HCT116 (cell line): Measurements from ENCODE around the gene MYOM1. TPM values are rescaled to one million over a fixed set of nuclear protein-coding genes. Genes with fewer than 3 reads are reported as not detected.

Experiments used
- ATAC-seq: fragments of 200-7000 bp; cut with Tn5 transposase; 2 replicates; pipeline ENCODE4 v1.9.1; 2020; ENCODE audit warnings: mild to moderate bottlenecking, moderate library complexity
- BruUV-seq: library from RNA; stranded (reverse); fragments of 400-500 nt; replicated peaks from 2 replicates; lab custom pipeline; 2021; lab: Mats Ljungman, UMichigan
- CTCF ChIA-PET: fragments of 300-600 bp; sonication (Branson Sonifier 250); formaldehyde crosslinking; loops from one replicate; lab custom pipeline; 2021; ENCODE audit warnings: antibody characterized with exemption; lab: Charles Lee
- POLR2A ChIA-PET: fragments of 300-600, 350-600 bp; sonication (Branson Sonifier 250); formaldehyde crosslinking; loops from one replicate; lab custom pipeline; 2021; ENCODE audit warnings: antibody characterized with exemption; lab: Charles Lee
- RAD21 ChIA-PET, 2 experiments: fragments of 300-600 bp; sonication (Branson Sonifier 250); formaldehyde crosslinking; loops; one replicate each; lab custom pipeline; 2023; ENCODE audit warnings: low total read pairs in 2 of 2; ENCODE audit not compliant: uncharacterized antibody in 2 of 2, unreplicated experiment in 2 of 2, low non-redundant PET in 1 of 2; lab: Charles Lee
- DNase-seq: peaks from one replicate; pipeline ENCODE4 v3.0.0-alpha.2; 2010; ENCODE audit warnings: low read depth, low spot score
- H2AFZ ChIP-seq: fragments of 200-600 bp; shearing (Covaris generic), sonication (generic); 2 replicates; pipeline ENCODE4 v1.6.1; 2017; ENCODE audit warnings: low read depth, mixed run types, mixed read lengths, antibody characterized with exemption, low read length; ENCODE audit not compliant: poor library complexity, severe bottlenecking
- H3K27ac ChIP-seq: 2 replicates; pipeline ENCODE4 v1.5.1; 2012; ENCODE audit warnings: low read depth, low read length
- H3K27me3 ChIP-seq: fragments of 200-600 bp; sonication (generic); 2 replicates; pipeline ENCODE4 v1.6.1; 2016; ENCODE audit warnings: mixed run types, low read length, mixed read lengths; ENCODE audit not compliant: insufficient read depth
- H3K36me3 ChIP-seq, 2 experiments: fragments of 200-500 bp in 1 of 2; fragments of 200-600 bp in 1 of 2; sonication (Bioruptor generic) in 1 of 2; sonication (generic) in 1 of 2; 2 replicates each; pipeline versions ENCODE4 v1.5.1 to v1.6.1; 2014 to 2016; ENCODE audit warnings: low read length in 2 of 2, inconsistent platforms in 1 of 2, mixed read lengths in 1 of 2, mixed run types in 1 of 2; ENCODE audit not compliant: insufficient read depth in 2 of 2, control insufficient read depth in 1 of 2
- H3K4me1 ChIP-seq, 2 experiments: fragments of 200-600 bp in 1 of 2; sonication (generic) in 1 of 2; 2 replicates each; pipeline versions ENCODE4 v1.5.1 to v1.6.1; 2012 to 2017; ENCODE audit warnings: low read length in 2 of 2, inconsistent platforms in 1 of 2, mild to moderate bottlenecking in 1 of 2, mixed read lengths in 1 of 2, mixed run types in 1 of 2, moderate library complexity in 1 of 2; ENCODE audit not compliant: insufficient read depth in 2 of 2, control insufficient read depth in 1 of 2
- H3K4me2 ChIP-seq: fragments of 200-600 bp; sonication (generic); 2 replicates; pipeline ENCODE4 v1.6.1; 2017; ENCODE audit warnings: mixed run types, low read length, mixed read lengths
- H3K4me3 ChIP-seq, 2 experiments: fragments of 200-600 bp in 1 of 2; sonication (generic) in 1 of 2; replicated peaks in 1 of 2; 2 replicates each; pipeline ENCODE4 v1.5.1; 2011 to 2016; ENCODE audit warnings: low read length in 2 of 2, control low read depth in 1 of 2, low read depth in 1 of 2, mild to moderate bottlenecking in 1 of 2, mixed read lengths in 1 of 2, mixed run types in 1 of 2
- H3K79me2 ChIP-seq: fragments of 200-600 bp; sonication (generic); 2 replicates; pipeline ENCODE4 v1.6.1; 2017; ENCODE audit warnings: mild to moderate bottlenecking, mixed run types, low read length, moderate library complexity, mixed read lengths; ENCODE audit not compliant: insufficient read depth
- H3K9ac ChIP-seq: fragments of 200-600 bp; sonication (generic); 2 replicates; pipeline ENCODE4 v1.6.1; 2016; ENCODE audit warnings: low read length, mixed read lengths
- H3K9me2 ChIP-seq: fragments of 200-600 bp; sonication (generic), shearing (Covaris generic); 2 replicates; pipeline ENCODE4 v1.6.1; 2017; ENCODE audit warnings: mixed run types, mild to moderate bottlenecking, moderate library complexity; ENCODE audit not compliant: insufficient read depth
- H3K9me3 ChIP-seq, 2 experiments: fragments of 200-500 bp in 1 of 2; fragments of 200-600 bp in 1 of 2; sonication (Bioruptor generic) in 1 of 2; sonication (generic) in 1 of 2; 2 replicates each; pipeline ENCODE4 v1.6.1; 2014 to 2017; ENCODE audit warnings: low read length in 2 of 2, mixed read lengths in 2 of 2, inconsistent platforms in 1 of 2, low read depth in 1 of 2, mild to moderate bottlenecking in 1 of 2, mixed run types in 1 of 2, moderate library complexity in 1 of 2; ENCODE audit not compliant: control insufficient read depth in 1 of 2, insufficient read depth in 1 of 2
- H4K20me1 ChIP-seq: fragments of 200-600 bp; sonication (generic), shearing (Covaris generic); 2 replicates; pipeline ENCODE4 v1.6.1; 2017; ENCODE audit warnings: mixed run types, mild to moderate bottlenecking, moderate library complexity; ENCODE audit not compliant: insufficient read depth
- ATF3 ChIP-seq: IDR thresholded peaks from 2 replicates; pipeline ENCODE4 v1.6.1; 2012
- CEBPB ChIP-seq: IDR thresholded peaks from 2 replicates; pipeline ENCODE4 v1.6.1; 2012; ENCODE audit warnings: low read depth
- ELF1 ChIP-seq: IDR thresholded peaks from 2 replicates; pipeline ENCODE4 v1.6.1; 2012; ENCODE audit warnings: low read depth, borderline replicate concordance
- FOSL1 ChIP-seq: IDR thresholded peaks from 2 replicates; pipeline ENCODE4 v1.6.1; 2012; ENCODE audit warnings: low read depth
- JUND ChIP-seq: IDR thresholded peaks from 2 replicates; pipeline ENCODE4 v1.6.1; 2012
- POLR2A ChIP-seq: IDR thresholded peaks from 2 replicates; pipeline ENCODE4 v1.7.0; 2011; ENCODE audit warnings: borderline replicate concordance; ENCODE audit not compliant: insufficient read depth, insufficient read length; ENCODE audit errors: extremely low read depth
- SP1 ChIP-seq: IDR thresholded peaks from 2 replicates; pipeline ENCODE4 v1.6.1; 2012; ENCODE audit warnings: low read depth
- TCF7L2 ChIP-seq: IDR thresholded peaks from 2 replicates; pipeline ENCODE4 v1.7.0; 2011; ENCODE audit warnings: borderline replicate concordance, inconsistent platforms; ENCODE audit not compliant: insufficient read depth, insufficient read length; ENCODE audit errors: extremely low read depth
- intact Hi-C: fragments of 100-400 bp; cut with micrococcal nuclease; formaldehyde crosslinking; loops from 2 replicates; pipeline ENCODE4 v1.10.0; 2022
- total RNA-seq: library from RNA; stranded (reverse); gene quantifications from one replicate; pipeline ENCODE4 v1.2.1, GENCODE V29; 2021; ENCODE audit not compliant: unreplicated experiment
- TF ChIP-seq, protein P1 (sequence below): IDR thresholded peaks from 2 replicates; pipeline ENCODE4 v1.6.1; 2011; ENCODE audit warnings: mild to moderate bottlenecking, low read length, moderate library complexity; ENCODE audit not compliant: insufficient replicate concordance; ENCODE audit errors: extremely low read depth

Gene MYOM1
- total RNA-seq, 1 experiment from 2014 or later = 0.52 TPM

- Histone ChIP-seq H3K4me1 (peaks cover 7% of the 10 kb centered on the region in 2 experiments), H3K27me3 (no peaks in the 10 kb centered on the region), H3K4me2 (peak overlapping the region; percentile 53), H3K27ac (no peak overlapping the region), H3K9ac (peak overlapping the region; percentile 39; the same call in 1 of the 2 replicates), H2AFZ (peak overlapping the region; percentile 92), H3K9me2 (no peaks in the 10 kb centered on the region), H3K79me2 (no peaks in the 10 kb centered on the region), H4K20me1 (no peaks in the 10 kb centered on the region), H3K9me3 (no peaks in the 10 kb centered on the region), H3K36me3 (no peaks in the 10 kb centered on the region), H3K4me3 (no peak overlapping the region)
- DNase-seq = peak; percentile 24
- RAD21 ChIA-PET = no interaction called here
- peak; percentile 47; the same call in 1 of the 2 replicates for ATAC-seq
- POLR2A ChIA-PET = interaction anchor here (0.6 to 1.2 kb wide), 3 partner anchors 23 to 103 kb away, joined by 3 read pairs; no protein-coding TSS in a partner anchor
- CTCF ChIA-PET = no interaction called here
- intact Hi-C loops = no loop called here
- BruUV-seq = no TSS peak
- TF ChIP-seq ELF1 = peak; percentile 30; the same call in 1 of the 2 replicates
- peak; percentile 94 for TF ChIP-seq CEBPB
- TF ChIP-seq TCF7L2 = no peak
- TF ChIP-seq, protein P1, sequence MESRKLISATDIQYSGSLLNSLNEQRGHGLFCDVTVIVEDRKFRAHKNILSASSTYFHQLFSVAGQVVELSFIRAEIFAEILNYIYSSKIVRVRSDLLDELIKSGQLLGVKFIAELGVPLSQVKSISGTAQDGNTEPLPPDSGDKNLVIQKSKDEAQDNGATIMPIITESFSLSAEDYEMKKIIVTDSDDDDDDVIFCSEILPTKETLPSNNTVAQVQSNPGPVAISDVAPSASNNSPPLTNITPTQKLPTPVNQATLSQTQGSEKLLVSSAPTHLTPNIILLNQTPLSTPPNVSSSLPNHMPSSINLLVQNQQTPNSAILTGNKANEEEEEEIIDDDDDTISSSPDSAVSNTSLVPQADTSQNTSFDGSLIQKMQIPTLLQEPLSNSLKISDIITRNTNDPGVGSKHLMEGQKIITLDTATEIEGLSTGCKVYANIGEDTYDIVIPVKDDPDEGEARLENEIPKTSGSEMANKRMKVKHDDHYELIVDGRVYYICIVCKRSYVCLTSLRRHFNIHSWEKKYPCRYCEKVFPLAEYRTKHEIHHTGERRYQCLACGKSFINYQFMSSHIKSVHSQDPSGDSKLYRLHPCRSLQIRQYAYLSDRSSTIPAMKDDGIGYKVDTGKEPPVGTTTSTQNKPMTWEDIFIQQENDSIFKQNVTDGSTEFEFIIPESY = no peak
- peak; percentile 44 for TF ChIP-seq FOSL1
- peak; percentile 64 for TF ChIP-seq SP1
- peak; percentile 54; the same call in 1 of the 2 replicates for TF ChIP-seq JUND
- TF ChIP-seq POLR2A = no peak
- no peak for TF ChIP-seq ATF3
Observed at GRCh38 chr18:3037423-3037915, 182.3 kb downstream of the MYOM1 start.
